ENCODE results near the gene UBE3D.
"Not testable (repeated sequence)": the region's sequence is repeated elsewhere in the genome, so short reads cannot be mapped to it uniquely, and the experiment has no call there.

Gene UBE3D

GRCh38 chr6:83055366-83055964 is 10.2 kb downstream of the UBE3D start:
- no peak for DNase-seq (ENCODE audit: low read depth, low spot score)

DNA sequence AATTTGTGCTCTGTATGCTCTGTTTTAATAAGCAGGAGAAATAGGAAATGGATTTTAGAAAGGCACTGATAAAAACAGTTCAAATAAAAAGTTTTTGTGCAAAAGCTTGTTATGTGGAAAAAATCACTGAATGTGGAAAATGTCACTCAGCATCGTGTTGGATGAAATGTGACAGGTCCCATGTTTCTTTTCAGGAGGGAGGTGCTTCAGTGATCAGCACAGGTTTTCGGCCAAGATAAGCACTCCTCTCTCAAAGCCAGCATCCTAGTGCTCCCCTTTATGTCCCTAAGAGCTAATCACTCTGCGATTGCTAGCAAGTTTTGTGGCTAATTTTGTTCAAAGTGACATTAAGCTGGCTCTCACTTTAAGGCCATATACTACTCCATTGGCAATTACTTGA is 12.0 kb downstream of the UBE3D start:
- DNase-seq (ENCODE audit: low read depth, low spot score) = no peak

GRCh38 chr6:83051377-83052172 is 14.1 kb downstream of the UBE3D start:
- no peak for DNase-seq (ENCODE audit: low read depth, low spot score)

DNA sequence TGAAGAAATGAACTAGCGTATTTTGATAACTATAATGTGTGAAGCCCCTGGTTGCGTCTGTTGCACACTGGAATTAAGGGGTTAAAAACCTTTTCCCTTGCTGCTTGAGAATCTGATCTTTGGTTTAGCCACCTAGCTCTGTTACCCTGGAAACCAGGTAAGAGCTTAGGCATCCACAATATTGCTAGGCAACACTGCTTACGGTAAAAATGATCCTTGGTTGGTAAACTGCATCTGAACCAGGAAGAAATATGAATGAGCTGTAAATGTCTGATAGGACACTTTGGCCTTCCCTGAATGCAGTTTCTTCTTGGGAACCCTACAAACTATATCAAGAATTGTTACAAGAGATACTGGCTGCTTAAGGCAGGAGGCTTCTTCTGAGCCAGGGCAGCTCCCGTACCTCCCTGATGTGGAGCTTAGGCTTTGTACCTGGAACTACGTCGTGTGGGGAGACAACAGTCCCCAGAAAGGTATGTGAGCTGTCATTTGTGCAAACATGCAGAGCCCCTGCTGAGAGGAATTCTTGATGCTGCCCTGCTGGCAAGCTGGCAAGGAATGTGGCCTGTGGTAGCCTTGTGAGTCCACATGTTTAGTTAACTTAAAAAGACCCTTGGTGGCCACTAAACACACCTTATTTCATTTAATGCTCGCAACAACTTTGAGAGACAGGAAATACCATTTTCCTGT is 18.4 kb downstream of the UBE3D start:
- DNase-seq (ENCODE audit: low read depth, low spot score) = no peak

DNA sequence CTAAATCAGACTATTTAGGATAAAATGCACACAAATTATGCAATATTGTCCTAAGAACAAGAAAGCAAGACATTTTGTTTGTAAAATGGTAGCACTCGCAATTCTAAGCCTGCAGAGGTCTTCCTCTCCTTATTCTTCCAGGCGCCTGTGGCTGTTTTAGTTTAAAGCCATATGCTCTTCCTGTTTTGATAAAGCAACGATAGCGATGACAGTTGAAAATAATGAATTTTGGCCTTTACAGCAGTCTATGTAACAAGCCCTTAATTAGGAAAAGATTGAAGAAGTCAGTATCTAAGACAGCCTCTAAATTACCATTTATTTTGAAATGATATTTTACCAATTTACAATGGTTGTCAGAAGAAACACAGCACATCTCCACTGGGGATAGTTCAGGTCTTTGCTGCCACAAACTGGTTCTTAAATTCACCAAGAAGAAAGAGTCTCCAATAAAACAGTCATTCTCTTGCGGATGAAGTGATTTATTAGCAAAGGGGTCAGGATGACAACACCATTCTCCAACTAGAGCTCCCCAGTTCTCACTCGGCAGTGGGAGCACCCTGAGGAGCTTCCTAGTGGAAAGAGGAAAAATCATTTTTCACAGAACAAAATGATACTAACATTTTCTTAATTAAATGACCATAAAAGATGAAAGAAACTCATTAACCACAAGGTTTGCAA is 21.4 kb downstream of the UBE3D start:
- DNase-seq (ENCODE audit: low read depth, low spot score) = no peak

GRCh38 chr6:83042467-83043053 is 23.1 kb downstream of the UBE3D start:
- DNase-seq (ENCODE audit: low read depth, low spot score) = no peak

DNA sequence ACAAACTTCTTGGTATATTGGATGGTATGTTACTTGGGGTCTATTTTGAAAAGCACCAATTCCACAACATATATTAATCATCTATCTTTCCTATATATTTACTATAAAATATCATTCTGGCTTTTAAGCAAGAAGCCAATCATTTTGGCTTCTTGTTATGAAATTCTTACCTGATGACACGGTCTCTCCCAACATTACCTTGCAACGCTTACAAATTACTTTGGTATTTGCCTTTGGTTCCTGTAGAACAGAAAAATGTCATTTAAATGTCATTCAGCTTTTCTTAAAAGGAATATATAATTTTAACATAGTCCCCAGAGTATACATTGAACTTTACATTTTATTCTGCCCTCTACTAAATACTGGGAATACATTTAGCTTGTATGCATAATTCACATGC is 27.4 kb downstream of the UBE3D start:
- no peak for DNase-seq (ENCODE audit: low read depth, low spot score)

DNA sequence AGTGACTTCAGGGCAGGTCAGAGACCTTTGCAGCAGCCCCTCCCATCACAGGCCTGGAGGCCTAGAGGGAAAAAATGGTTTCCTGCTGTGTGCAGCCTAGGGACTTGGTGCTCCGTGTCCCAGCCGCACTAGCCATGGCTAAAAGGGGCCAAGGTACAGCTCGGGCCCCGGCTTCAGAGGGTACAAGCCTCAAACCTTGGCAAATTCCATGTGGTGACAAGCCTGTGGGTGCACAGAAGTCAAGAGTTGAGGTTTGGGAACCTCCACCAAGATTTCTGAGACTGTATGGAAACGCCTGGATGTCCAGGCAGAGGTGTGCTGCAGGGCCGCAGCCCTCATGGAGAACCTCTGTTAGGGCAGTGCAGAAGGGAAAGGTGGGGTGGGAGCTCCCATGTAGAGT is 34.0 kb downstream of the UBE3D start:
- no peak for DNase-seq (ENCODE audit: low read depth, low spot score)

DNA sequence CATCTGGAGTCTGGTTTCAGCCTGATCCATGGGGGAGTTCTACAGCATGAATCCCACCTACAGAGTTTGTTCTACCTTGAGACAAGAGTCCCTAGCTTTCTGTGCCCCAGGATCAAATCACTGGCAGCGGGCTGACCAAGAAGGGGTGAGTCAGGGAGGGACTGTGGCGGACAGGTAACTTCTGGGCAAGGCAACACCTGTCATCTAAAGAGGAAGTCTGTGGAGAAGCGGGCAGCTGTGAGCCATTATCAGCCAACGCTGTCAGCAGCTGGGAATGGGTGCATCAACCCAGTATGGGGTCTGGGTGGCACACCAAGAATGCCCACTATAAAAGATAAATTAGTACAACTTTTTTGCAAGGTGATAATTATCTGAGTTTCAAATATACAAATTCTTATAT is 45.9 kb downstream of the UBE3D start:
- DNase-seq (ENCODE audit: low read depth, low spot score) = no peak

DNA sequence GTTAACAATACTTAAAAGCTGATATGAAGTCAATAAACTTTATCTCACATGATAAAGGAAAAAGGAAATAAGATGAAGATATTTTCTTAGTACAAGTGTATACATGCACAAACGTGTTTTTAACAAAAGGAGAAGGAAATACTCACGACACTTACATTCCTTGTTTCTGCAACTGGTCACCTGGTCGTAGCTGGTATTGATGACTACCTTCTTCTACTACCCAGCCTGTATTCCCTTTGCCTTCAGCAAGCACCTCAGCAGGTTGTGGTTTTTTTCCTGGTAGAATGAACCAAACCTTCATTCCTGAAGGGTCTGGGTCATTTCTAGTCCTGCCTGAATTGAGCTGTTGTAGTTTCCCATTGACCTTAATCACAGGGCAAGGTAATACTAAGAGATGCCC is 54.5 kb downstream of the UBE3D start:
- DNase-seq (ENCODE audit: low read depth, low spot score) = not testable (repeated sequence)

DNA sequence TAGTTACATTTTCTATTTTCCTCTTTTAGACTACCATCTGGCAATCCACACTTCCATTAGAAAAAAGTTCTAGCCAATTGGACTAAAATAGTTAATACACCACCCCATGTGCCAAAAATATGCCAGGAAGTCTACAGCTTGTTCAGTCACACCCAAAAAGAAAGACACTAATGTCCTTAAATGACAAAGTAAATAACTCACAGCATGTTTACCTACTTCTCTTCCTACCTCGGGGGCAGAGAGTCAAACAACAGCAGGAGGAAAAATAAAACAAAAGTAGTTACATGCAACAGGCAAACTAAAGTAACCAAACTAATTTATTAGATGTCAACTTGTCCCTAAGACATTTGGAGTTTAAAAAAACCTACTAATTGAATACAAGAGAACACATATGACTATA is 57.0 kb downstream of the UBE3D start:
- DNase-seq (ENCODE audit: low read depth, low spot score) = no peak

DNA sequence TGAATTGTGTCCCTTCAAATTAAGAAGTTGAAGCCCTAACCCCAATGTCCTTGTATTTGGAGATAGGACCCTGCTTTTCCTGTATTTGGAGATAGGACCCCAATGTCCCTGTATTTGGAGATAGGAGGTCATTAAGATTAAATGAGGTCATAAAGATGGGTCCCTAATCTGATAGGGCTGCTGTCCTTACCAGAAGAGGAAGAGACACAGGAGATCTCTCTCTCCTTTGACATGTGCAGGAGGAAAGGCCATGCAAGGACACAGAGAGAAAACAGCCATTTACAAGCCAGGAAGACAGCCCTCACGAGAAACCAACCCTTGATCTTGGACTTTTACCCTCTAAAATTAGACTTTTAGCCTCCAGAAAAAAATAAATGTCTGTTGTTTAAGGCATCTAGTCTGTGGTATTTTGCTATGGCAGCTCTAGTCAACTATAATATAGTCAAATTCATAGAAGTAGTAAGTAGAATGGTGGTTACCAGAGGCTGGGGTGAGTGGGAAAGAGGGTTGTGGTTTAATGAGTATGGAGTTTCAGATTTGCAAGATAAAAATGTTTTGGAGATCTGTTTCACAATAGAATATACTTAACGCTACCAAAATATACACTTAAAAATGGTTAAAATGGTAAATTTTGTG is 59.3 kb downstream of the UBE3D start:
- DNase-seq (ENCODE audit: low read depth, low spot score) = no peak

GRCh38 chr6:82996156-82996555 is 69.5 kb downstream of the UBE3D start:
- DNase-seq (ENCODE audit: low read depth, low spot score) = no peak

- DNase-seq (ENCODE audit: low read depth, low spot score) = no peak
Observed at GRCh38 chr6:82995066-82995465, 70.6 kb downstream of the UBE3D start.

GRCh38 chr6:82989736-82990290 is 75.8 kb downstream of the UBE3D start:
- DNase-seq (ENCODE audit: low read depth, low spot score) = no peak

DNA sequence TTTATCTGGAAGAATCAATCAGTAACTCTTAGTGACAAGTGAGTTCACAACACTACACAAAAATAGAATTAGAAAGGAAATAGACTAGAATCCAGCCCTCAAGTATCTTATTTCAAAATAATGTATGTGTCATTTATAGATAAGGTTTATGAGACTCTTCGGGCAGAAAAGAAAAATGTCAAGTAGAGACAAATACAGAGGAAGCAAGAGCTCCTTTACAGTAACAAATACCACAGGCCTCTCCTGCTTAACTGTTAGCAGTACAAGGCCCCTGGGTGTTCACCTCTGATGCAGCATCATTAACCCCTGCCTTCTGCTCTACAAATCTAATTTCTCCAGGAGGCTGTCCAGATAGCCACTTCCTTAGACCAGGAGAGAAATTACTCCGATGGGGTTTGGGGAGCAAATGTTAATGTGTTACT is 76.7 kb downstream of the UBE3D start:
- no peak for DNase-seq (ENCODE audit: low read depth, low spot score)

- no peak for DNase-seq (ENCODE audit: low read depth, low spot score)
Observed at GRCh38 chr6:82987951-82988350, 77.7 kb downstream of the UBE3D start.

DNA sequence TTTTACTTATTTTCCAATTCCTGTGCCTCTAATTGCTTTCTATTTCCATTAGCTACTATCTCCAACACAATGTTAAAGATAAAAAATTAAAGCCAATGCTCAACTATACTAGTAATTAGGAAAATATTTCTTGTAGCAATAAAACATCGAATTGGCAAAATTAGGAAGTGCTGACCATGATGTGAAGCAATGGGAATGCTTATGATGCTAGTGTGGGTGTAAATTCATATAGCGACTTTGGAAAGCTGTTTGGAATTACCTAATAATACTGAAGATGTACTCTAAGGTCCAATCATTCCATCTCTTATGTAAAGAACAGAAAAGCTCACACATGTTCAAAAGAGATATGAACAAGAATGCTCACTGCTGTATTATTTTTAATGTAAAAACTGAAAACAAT is 78.2 kb downstream of the UBE3D start:
- no peak for DNase-seq (ENCODE audit: low read depth, low spot score)

GRCh38 chr6:82984720-82985119 is 80.9 kb downstream of the UBE3D start:
- DNase-seq (ENCODE audit: low read depth, low spot score) = no peak

DNA sequence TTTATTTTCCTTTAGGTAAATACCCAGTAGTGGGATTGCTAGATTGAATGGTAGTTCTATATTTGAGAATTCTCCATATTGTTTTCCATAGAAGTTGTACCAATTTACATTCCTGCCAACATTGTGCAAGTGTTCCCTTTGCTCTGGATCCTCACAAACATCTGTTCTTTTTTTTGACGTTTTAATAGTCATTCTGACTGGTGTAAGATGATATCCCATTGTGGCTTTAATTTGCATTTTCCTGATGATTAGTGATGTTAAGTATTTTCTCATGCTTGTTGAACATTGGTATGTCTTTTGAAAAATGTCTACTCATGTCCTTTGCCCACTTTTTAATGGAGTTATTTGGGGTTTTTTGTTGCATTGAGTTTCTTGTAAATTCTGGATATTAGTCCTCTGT is 85.6 kb downstream of the UBE3D start:
- DNase-seq (ENCODE audit: low read depth, low spot score) = no peak

DNA sequence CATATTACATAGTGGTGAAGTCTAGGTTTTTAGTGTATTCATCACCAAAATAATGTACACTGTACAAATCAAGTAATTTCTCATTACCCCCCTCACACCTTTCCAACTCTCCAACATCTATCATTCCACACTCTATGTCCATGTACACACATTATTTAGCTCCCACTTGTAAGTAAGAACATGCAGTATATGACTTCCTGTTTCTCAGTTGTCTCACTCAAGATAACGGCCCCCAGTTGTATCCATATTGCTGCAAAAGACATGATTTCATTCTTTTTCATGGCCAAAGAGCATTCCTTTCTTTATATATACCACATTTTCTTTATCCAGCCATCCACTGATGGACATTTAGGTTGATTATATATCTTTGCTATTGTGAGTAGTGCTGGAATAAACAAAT is 86.0 kb downstream of the UBE3D start:
- no peak for DNase-seq (ENCODE audit: low read depth, low spot score)
